ENCODE results near the gene SKIC8.
A peak's percentile ranks its signal among the peaks of the same experiment; 100 is the strongest.

Gene SKIC8

GRCh38 chr15:78319588-78319987, 20.2 kb upstream of the SKIC8 start:
- DNase-seq (ENCODE audit: extremely low read depth, insufficient read length): no peak
- Histone ChIP-seq H3K27me3 (replicated peaks; ENCODE audit: control insufficient read depth, insufficient read depth, low read length) (no peaks in the 10 kb centered on the region), H3K36me3 (ENCODE audit: control insufficient read depth, insufficient read depth, low read length) (no peaks in the 10 kb centered on the region), H3K4me3 (replicated peaks; ENCODE audit: low read depth, low read length) (no peak overlapping the region)
- TF ChIP-seq CTCF (IDR thresholded peaks at IDR 0.05; ENCODE audit: insufficient read depth, low read length, poor library complexity, severe bottlenecking): no peak

GRCh38 chr15:78317145-78317836, 17.9 kb upstream of the SKIC8 start:
- no peaks in the 10 kb centered on the region for H3K36me3 ChIP-seq (ENCODE audit: control insufficient read depth, insufficient read depth, low read length)
- no peaks in the 10 kb centered on the region for H3K27me3 ChIP-seq (replicated peaks; ENCODE audit: control insufficient read depth, insufficient read depth, low read length)
- peak; percentile 42 for TF ChIP-seq CTCF (IDR thresholded peaks at IDR 0.05; ENCODE audit: insufficient read depth, low read length, poor library complexity, severe bottlenecking)
- DNase-seq (ENCODE audit: extremely low read depth, insufficient read length): no peak
- no peak overlapping the region for H3K4me3 ChIP-seq (replicated peaks; ENCODE audit: low read depth, low read length)

- no peak for TF ChIP-seq CTCF (IDR thresholded peaks at IDR 0.05; ENCODE audit: insufficient read depth, low read length, poor library complexity, severe bottlenecking)
- no peaks in the 10 kb centered on the region for H3K27me3 ChIP-seq (replicated peaks; ENCODE audit: control insufficient read depth, insufficient read depth, low read length)
- H3K4me3 ChIP-seq (replicated peaks; ENCODE audit: low read depth, low read length): no peak overlapping the region
- H3K36me3 ChIP-seq (ENCODE audit: control insufficient read depth, insufficient read depth, low read length): no peaks in the 10 kb centered on the region
- DNase-seq (ENCODE audit: extremely low read depth, insufficient read length): no peak
Measured at GRCh38 chr15:78316283-78317083, 17.1 kb upstream of the SKIC8 start.

- TF ChIP-seq CTCF (IDR thresholded peaks at IDR 0.05; ENCODE audit: insufficient read depth, low read length, poor library complexity, severe bottlenecking): peak; percentile 49
- Histone ChIP-seq H3K4me3 (replicated peaks; ENCODE audit: low read depth, low read length) (no peak overlapping the region), H3K27me3 (replicated peaks; ENCODE audit: control insufficient read depth, insufficient read depth, low read length) (no peaks in the 10 kb centered on the region), H3K36me3 (ENCODE audit: control insufficient read depth, insufficient read depth, low read length) (no peaks in the 10 kb centered on the region)
- DNase-seq (ENCODE audit: extremely low read depth, insufficient read length): no peak
Measured at GRCh38 chr15:78315686-78316282, 16.4 kb upstream of the SKIC8 start.

- no peak for DNase-seq (ENCODE audit: extremely low read depth, insufficient read length)
- no peaks in the 10 kb centered on the region for H3K27me3 ChIP-seq (replicated peaks; ENCODE audit: control insufficient read depth, insufficient read depth, low read length)
- H3K4me3 ChIP-seq (replicated peaks; ENCODE audit: low read depth, low read length): no peak overlapping the region
- H3K36me3 ChIP-seq (ENCODE audit: control insufficient read depth, insufficient read depth, low read length): no peaks in the 10 kb centered on the region
- no peak for TF ChIP-seq CTCF (IDR thresholded peaks at IDR 0.05; ENCODE audit: insufficient read depth, low read length, poor library complexity, severe bottlenecking)
Measured at GRCh38 chr15:78314181-78314581, 14.8 kb upstream of the SKIC8 start.
